Heart left ventricle (tissue), 13 donors: ENCODE data around the gene CACNA2D1.

Experiments
- CTCF ChIP-seq, 12 donors: fragments of 200-600 bp; sonication (generic) in 4 of 12; IDR thresholded peaks; one replicate each; pipeline versions ENCODE4 v1.5.0 to v1.8.0; 2018 to 2022; ENCODE audit warnings: antibody characterized with exemption in 12 of 12, mild to moderate bottlenecking in 5 of 12
- POLR2A ChIP-seq, 2 donors: fragments of 450-650 bp; IDR thresholded peaks; one replicate each; pipeline ENCODE4 v1.6.1; 2017; ENCODE audit warnings: antibody characterized with exemption in 2 of 2, mild to moderate bottlenecking in 2 of 2, moderate library complexity in 2 of 2
- donor health status: ischemic (EF 13 %, LVEDD 7.1; RV severe dilation, severe dysfunction).
- donor health status: DM: no; HTN: yes; CAD: no.
- donor health status: DM: no; HTN: no; CAD: no.
- donor health status: ischemic (EF 25% LVEDD 6.9; RV normal size, moderate dysfunction).
- donor health status: ischemic (EF 25% LVEDD 5.7; RV mildly dilated, moderate dysfunction).
- donor health status: ischemic (EF 35%, LVEDD 5.7; RV mildly dilated, moderate dysfunction).
- donor health status: nonischemic (EF 11% LVEDD 7.7; RV severe dilation, severe dysfunction).
- donor health status: DM: yes; HTN: yes; CAD: no.
- donor health status: PGD.
- donor health status: ischemic (EF 29% LVEDD 5.4; RV normal size, mild dysfunction).
- donor health status: nonischemic (EF 23%, LVEDD 6.1; RV moderate dilation, normal function).

DNA sequence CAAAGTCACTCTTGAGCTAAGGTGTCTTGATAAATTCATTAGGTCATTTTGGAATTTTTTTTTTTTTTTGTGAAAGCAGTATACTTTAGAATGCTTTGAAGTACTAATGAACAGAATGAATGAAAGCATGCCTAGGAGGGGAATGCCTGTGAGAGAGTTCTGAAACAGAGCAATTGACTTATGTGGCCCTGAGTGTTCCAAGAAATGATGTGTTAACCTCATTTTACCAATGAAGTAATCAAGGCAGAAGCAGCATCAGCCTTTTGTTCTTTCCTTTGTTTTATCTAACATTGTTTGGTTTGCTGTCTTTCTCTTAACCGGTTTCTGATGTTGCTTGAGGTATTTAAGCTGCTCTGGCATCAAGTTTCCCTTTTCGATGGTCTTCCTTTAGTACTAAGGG, 519.1 kb downstream of the CACNA2D1 start:
- no peak for TF ChIP-seq POLR2A (IDR thresholded peaks at IDR 0.05)
- no peak for TF ChIP-seq CTCF (IDR thresholded peaks at IDR 0.05)
